Large intestine (tissue), 3 donors: Measurements from ENCODE around the gene ESYT3. TPM values are rescaled to one million over a fixed set of nuclear protein-coding genes. Genes with fewer than 3 reads are reported as not detected.

ENCODE experiments used
- DNase-seq, 2 donors: peaks; one replicate each; pipeline versions ENCODE4 v3.0.0 to v3.0.0-alpha.2; 2013
- H3K27ac ChIP-seq: one replicate; pipeline ENCODE4 v1.5.1; 2013; ENCODE audit warnings: low read length
- H3K27me3 ChIP-seq: 2 replicates; pipeline ENCODE4 v1.6.1; 2013; ENCODE audit warnings: low read length; ENCODE audit not compliant: control insufficient read depth, insufficient read depth
- H3K36me3 ChIP-seq: 2 replicates; pipeline ENCODE4 v1.6.1; 2013; ENCODE audit warnings: low read length; ENCODE audit not compliant: control insufficient read depth, insufficient read depth
- H3K4me1 ChIP-seq: one replicate; pipeline ENCODE4 v1.6.1; 2013; ENCODE audit warnings: low read length; ENCODE audit not compliant: control insufficient read depth, insufficient read depth
- H3K4me3 ChIP-seq: one replicate; pipeline ENCODE4 v1.5.1; 2013; ENCODE audit warnings: low read length
- H3K9me3 ChIP-seq: one replicate; pipeline ENCODE4 v1.6.1; 2013; ENCODE audit warnings: mild to moderate bottlenecking, low read depth, low read length, moderate library complexity; ENCODE audit not compliant: control insufficient read depth
- WGBS: methylation state at CpG from one replicate; pipeline ENCODE4 v1.1.5; 2013; ENCODE audit warnings: low lambda C conversion rate; ENCODE audit not compliant: insufficient coverage; 5-methylcytosine and 5-hydroxymethylcytosine counted together
- polyA plus RNA-seq: library from polyadenylated mRNA; unstranded; fragments of 120-200 nt; gene quantifications from one replicate; pipeline ENCODE4 v1.2.1, GENCODE V29; 2013

Gene ESYT3
- polyA plus RNA-seq, 1 donor = 1.8 TPM

DNA sequence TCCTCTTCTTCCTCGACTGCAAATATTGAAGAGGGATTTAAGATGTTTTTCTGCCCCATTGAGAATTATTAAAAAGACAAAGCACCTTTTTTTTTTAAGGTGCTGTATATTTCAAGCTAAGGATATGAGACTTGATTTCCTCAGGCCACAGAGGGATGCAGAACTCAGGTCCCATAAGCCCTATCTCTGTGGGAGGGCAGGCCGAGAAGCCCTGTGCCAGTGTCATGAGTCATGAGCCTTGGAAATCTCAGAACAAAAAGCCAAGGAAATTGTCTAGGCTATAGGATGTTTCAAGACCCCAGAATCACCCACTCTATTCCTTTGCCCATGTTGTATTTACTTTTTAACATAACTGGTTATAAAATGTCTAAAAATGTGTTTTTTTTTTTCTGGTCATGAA lies 7.3 kb downstream of the ESYT3 start:
- Histone ChIP-seq H3K27ac (no peak overlapping the region), H3K4me1 (peaks cover 14% of the 10 kb centered on the region), H3K9me3 (no peaks in the 10 kb centered on the region), H3K36me3 (no peaks in the 10 kb centered on the region), H3K4me3 (no peak overlapping the region), H3K27me3 (peaks cover 21% of the 10 kb centered on the region)
- no CpG with 5 or more reads among the region's 2 CpGs for WGBS
- no peak for DNase-seq

DNA sequence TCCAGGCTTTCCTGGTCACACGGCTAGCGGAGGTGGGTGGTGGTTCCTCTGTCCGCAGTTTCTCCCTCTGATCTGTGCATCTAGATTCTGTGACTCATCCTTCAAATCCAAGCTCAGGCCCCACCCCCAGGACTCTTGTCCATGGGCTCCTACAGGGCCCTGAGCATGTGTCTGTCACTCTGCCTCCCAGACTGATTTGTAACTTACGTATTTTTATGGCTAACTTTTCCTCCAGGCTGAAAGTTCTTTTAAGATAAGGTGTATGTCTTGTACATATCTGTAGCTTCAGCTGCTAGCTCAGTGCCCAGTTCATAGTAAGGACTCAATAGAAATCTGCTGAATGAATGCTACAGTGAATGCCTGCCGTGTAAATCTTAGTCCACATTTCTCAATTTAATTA lies 8.0 kb downstream of the ESYT3 start:
- peaks cover 14% of the 10 kb centered on the region for H3K4me1 ChIP-seq
- no peaks in the 10 kb centered on the region for H3K36me3 ChIP-seq
- H3K27ac ChIP-seq = peak overlapping the region; percentile 9
- DNase-seq = peak; percentile 85 to 93
- H3K27me3 ChIP-seq = peaks cover 14% of the 10 kb centered on the region
- H3K9me3 ChIP-seq = no peaks in the 10 kb centered on the region
- WGBS = 25% methylated on average over 1 of the region's 5 CpGs
- no peak overlapping the region for H3K4me3 ChIP-seq

DNA sequence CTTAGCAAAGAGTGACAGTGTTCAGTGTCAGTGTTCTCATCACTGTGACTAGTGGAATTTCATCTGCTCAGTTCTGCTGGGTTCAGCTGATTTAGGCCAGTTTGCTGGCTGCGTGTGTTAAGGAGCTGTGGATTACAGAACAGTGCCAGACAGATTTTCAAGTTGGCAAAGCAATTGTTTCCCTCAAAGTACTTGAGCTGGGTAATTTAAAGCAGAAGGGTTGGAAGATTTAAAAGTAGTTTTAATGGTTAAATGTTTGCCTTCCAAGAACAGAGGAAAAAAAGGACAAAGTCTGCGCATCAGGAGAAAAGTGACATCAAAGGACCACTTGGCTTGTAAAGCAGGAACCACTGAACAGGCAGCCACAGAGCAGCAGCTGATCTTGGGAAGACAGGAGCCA lies 8.7 kb downstream of the ESYT3 start:
- Histone ChIP-seq H3K4me3 (no peak overlapping the region), H3K27ac (peak overlapping the region; percentile 9), H3K4me1 (peaks cover 14% of the 10 kb centered on the region), H3K36me3 (no peaks in the 10 kb centered on the region), H3K9me3 (no peaks in the 10 kb centered on the region), H3K27me3 (peaks cover 8% of the 10 kb centered on the region)
- 67% methylated on average over 1 of the region's 2 CpGs for WGBS
- DNase-seq = no peak

DNA sequence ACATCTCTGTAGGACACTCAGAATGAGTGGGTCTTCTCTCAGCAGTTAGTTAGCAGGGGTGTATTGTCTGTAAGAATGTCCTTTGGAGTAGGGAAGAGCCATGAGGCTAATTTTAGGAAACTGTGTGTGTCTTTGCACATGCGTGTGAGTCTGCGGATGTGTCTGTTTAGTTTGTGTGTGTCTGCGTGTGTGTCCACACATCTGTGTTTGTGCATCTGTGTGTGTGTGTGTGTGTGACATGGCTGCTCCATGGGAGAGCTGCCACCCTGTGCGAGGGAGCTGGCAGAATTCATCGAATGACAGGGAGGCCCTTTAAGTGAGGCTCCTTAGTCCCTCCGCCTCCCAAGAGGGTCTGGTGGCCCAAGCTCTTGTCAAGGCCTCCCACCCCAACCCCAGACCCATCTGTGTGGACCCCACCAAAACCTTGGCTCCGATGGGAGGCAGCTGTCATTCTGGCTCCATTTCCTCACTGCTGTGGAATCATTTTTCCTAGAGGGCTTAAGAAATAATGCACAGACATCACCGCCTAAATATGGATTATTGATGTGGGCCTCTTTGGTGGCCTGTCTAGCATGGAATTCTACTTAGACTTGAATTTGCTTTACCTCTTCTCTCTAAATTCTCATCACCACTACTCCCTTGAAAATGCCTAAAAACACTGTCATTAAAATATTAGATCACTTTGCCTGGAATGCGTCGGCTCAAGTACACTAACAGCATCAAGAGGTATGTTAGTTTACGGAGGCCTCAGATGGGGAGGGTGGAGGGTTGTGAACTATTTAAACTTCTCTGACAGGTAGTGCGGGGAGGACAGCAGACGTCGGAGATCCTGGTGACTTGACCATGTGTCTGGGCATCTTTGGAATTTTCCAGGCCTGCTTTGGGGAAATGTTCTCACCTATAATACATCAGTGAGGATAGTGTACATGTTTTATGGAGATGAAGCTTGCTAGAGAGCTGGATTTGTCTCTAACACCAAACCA lies 9.4 kb downstream of the ESYT3 start:
- Histone ChIP-seq H3K4me3 (no peak overlapping the region), H3K9me3 (no peaks in the 10 kb centered on the region), H3K27me3 (peaks cover 5% of the 10 kb centered on the region), H3K36me3 (no peaks in the 10 kb centered on the region), H3K4me1 (peaks cover 14% of the 10 kb centered on the region), H3K27ac (no peak overlapping the region)
- no CpG with 5 or more reads among the region's 14 CpGs for WGBS
- DNase-seq = no peak

DNA sequence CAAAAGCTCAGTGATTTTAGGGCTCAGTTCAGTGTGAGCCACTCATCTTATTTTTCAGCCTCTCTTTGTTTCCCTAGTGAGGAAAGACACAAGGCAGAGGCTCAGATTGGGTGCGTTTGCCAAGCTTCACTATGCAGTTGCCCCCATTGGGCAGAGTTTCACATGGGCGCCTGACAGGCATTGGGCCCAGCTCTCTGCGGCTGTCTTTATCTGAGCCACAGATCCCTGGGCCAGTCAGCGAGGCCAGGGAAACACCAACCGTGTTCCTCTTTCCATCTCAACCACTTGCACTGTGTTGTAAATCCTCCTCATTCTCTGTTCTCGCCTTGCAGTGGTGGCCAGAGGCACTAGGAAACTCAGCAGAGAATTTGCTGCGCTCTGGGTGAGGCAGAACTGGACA lies 10.8 kb downstream of the ESYT3 start:
- WGBS = no CpG with 5 or more reads among the region's 7 CpGs
- Histone ChIP-seq H3K4me1 (peaks cover 14% of the 10 kb centered on the region), H3K27ac (no peak overlapping the region), H3K27me3 (no peaks in the 10 kb centered on the region), H3K36me3 (no peaks in the 10 kb centered on the region), H3K4me3 (no peak overlapping the region), H3K9me3 (no peaks in the 10 kb centered on the region)
- no peak for DNase-seq

DNA sequence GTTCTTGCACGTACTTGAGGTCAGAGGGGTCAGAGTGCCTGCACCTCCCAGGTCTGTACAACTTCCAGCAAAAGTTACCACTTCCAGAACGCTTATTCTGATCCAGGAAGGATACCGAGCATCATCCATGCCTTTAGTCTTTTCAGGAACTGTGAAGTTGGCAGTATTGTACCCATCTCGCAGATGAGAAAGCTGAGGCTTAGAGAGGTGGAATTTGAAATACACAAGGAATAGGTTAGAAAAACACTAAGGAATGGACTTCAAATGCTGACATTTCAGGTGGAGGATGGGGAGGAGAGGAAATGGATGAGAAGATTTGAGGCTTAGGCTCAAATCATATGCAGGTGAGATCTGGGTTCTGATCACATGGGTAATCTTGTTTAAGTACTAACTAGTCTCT lies 11.2 kb downstream of the ESYT3 start:
- no CpG with 5 or more reads among the region's 4 CpGs for WGBS
- Histone ChIP-seq H3K27me3 (no peaks in the 10 kb centered on the region), H3K36me3 (no peaks in the 10 kb centered on the region), H3K9me3 (no peaks in the 10 kb centered on the region), H3K4me1 (peaks cover 14% of the 10 kb centered on the region), H3K4me3 (no peak overlapping the region), H3K27ac (no peak overlapping the region)
- no peak for DNase-seq

DNA sequence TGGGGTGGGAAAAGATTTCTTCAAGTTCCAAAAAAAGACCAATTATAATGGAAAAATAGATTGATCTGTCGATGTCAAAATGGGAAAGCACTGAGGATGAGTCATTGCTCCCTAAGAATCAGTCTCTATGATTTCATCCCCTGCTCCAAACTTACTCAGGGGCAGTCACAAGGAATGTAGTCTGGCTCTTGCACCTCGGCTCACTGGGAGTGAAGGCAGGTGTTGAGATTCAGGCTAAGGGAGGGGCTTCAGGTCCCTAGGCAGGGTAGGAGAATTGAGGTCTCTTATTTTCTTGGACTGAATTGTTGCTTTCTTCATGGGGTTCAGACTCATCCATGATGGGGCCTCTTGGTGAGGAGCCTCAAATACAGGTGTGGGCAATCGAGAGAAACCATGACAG lies 14.2 kb downstream of the ESYT3 start:
- H3K36me3 ChIP-seq = no peaks in the 10 kb centered on the region
- peaks cover 3% of the 10 kb centered on the region for H3K4me1 ChIP-seq
- peaks cover 6% of the 10 kb centered on the region for H3K9me3 ChIP-seq
- H3K27ac ChIP-seq = no peak overlapping the region
- H3K4me3 ChIP-seq = no peak overlapping the region
- H3K27me3 ChIP-seq = no peaks in the 10 kb centered on the region
- no peak for DNase-seq
- WGBS = 100% methylated on average over 1 of the region's 3 CpGs

DNA sequence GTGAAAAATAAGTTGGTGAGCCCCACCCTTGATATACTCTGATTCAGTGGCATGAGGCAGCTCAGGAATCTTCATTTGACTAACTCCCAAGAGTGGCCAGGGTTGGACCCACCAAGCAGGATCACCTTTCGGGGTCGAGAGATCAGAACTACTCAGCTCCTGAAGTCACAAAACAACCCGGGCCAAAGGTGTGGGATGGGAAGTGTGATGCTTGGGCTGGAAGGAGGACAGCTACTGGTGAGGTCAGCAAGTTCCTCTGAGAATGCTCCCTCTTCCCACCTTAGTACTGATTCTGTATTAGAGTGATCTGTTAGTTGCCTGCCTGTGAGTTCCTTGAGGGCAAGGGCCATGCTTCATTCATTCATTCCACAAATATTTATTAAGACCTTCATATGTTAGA lies 15.1 kb downstream of the ESYT3 start:
- no peak overlapping the region for H3K4me3 ChIP-seq
- no peak overlapping the region for H3K27ac ChIP-seq
- no peaks in the 10 kb centered on the region for H3K4me1 ChIP-seq
- H3K27me3 ChIP-seq = no peaks in the 10 kb centered on the region
- WGBS = no CpG with 5 or more reads among the region's 3 CpGs
- H3K36me3 ChIP-seq = no peaks in the 10 kb centered on the region
- peaks cover 6% of the 10 kb centered on the region for H3K9me3 ChIP-seq
- no peak for DNase-seq

DNA sequence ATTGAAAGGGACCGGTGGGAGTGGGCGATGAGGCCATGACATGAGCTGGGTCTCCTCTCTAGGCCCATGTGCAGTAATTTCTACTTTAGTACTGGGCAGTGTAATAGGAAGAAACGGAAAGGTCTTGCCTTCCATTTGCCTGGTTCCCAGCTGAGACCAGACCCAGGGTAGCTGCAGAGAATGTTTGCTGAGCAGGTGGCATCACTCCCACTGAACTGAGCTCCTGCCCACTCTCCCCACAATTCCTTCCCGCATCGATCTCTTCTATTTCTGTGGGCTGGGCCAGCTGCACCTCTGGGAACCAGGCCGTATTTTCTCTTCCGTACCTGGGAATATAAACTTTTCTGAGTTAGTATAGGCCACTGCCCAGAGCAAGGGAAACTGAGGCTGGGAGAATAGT lies 15.8 kb downstream of the ESYT3 start:
- Histone ChIP-seq H3K27me3 (no peaks in the 10 kb centered on the region), H3K36me3 (no peaks in the 10 kb centered on the region), H3K4me3 (no peak overlapping the region), H3K9me3 (peaks cover 6% of the 10 kb centered on the region), H3K27ac (no peak overlapping the region), H3K4me1 (no peaks in the 10 kb centered on the region)
- WGBS = no CpG with 5 or more reads among the region's 7 CpGs
- no peak for DNase-seq

DNA sequence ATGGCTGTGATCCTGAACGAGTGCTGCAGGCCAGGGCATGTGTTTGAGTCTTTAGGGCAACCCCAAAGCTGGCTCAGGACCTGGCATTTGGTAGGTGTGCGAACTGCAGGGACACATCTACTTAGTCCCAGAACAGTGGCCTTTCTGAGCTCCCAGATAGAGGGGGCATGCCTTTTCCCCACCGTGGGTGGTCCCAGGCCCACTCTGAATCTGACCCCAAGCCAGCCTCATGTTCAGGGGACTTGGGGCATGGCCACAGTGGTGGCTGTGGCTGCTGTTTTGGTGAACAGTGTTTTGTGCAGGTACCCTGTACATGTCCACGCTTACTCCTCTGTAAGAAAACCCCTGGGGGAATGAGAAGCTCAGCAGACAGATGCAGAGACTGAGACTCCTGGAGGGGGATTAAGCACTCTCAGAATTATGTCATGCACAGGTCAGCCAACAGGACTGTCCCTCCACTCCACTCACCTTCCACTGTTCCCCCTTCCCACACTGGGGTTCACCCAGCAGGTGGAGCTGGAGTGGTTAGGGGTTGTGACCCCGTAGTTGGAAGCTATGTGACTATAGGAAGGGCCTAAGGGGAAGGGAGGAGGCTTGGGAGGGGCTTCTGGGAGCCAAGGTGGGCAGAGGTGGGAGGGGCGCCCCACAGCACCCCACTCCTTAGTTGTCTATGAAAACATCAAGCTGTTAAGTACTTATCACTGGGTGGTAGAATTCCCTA lies 16.4 kb downstream of the ESYT3 start:
- no peak for DNase-seq
- H3K27me3 ChIP-seq = no peaks in the 10 kb centered on the region
- no peaks in the 10 kb centered on the region for H3K36me3 ChIP-seq
- no CpG with 5 or more reads among the region's 6 CpGs for WGBS
- H3K4me1 ChIP-seq = no peaks in the 10 kb centered on the region
- H3K4me3 ChIP-seq = no peak overlapping the region
- H3K9me3 ChIP-seq = peaks cover 6% of the 10 kb centered on the region
- no peak overlapping the region for H3K27ac ChIP-seq
